Brain microvascular endothelial cell (primary cell): Measurements from ENCODE around the gene SFTPD.

Experiments
- DNase-seq: peaks from one replicate; pipeline ENCODE4 v3.0.0-alpha.2; 2020
- H3K27ac ChIP-seq: fragments of 250-450 bp; sonication (Bioruptor Pico); 2 replicates; pipeline ENCODE4 v1.5.1; 2020; ENCODE audit warnings: mild to moderate bottlenecking, moderate library complexity
- H3K27me3 ChIP-seq: fragments of 250-450 bp; sonication (Bioruptor Pico); replicated peaks from 2 replicates; pipeline ENCODE4 v1.5.1; 2020; ENCODE audit warnings: mild to moderate bottlenecking
- H3K36me3 ChIP-seq: fragments of 250-450 bp; sonication (Bioruptor Pico); replicated peaks from 2 replicates; pipeline ENCODE4 v1.5.1; 2020; ENCODE audit warnings: mild to moderate bottlenecking
- H3K4me3 ChIP-seq: 2 replicates; pipeline ENCODE4 v1.5.1; 2011; ENCODE audit warnings: low read depth, mild to moderate bottlenecking, control low read depth, low read length, moderate library complexity
- CTCF ChIP-seq: IDR thresholded peaks from 2 replicates; pipeline ENCODE4 v1.5.1; 2011; ENCODE audit warnings: low read depth, mild to moderate bottlenecking, moderate library complexity, low read length, control low read depth, inconsistent platforms; ENCODE audit errors: missing control alignments
- in situ Hi-C: cut with HindIII; loops from 2 replicates; pipeline ENCODE4 v1.10.0; 2017; ENCODE audit warnings: low sequenced_read_pairs, low pct_ligation_motif_present

The SFTPD gene

GRCh38 chr10:79942261-79943185 lies 6.4 kb downstream of the SFTPD start:
- no peak for DNase-seq
- no peak for TF ChIP-seq CTCF
- H3K27me3 ChIP-seq: no peaks in the 10 kb centered on the region
- no peak overlapping the region for H3K4me3 ChIP-seq
- no peak overlapping the region for H3K27ac ChIP-seq
- H3K36me3 ChIP-seq: no peaks in the 10 kb centered on the region
- in situ Hi-C loops: no loop called here

- DNase-seq: no peak
- H3K27me3 ChIP-seq: no peaks in the 10 kb centered on the region
- no peak overlapping the region for H3K27ac ChIP-seq
- no peak for TF ChIP-seq CTCF
- in situ Hi-C loops: no loop called here
- H3K36me3 ChIP-seq: no peaks in the 10 kb centered on the region
- H3K4me3 ChIP-seq: no peak overlapping the region
Measured at GRCh38 chr10:79941585-79942210, 7.2 kb downstream of the SFTPD start.

- DNase-seq: no peak
- no peak overlapping the region for H3K27ac ChIP-seq
- in situ Hi-C loops: no loop called here
- H3K27me3 ChIP-seq: no peaks in the 10 kb centered on the region
- no peak overlapping the region for H3K4me3 ChIP-seq
- no peaks in the 10 kb centered on the region for H3K36me3 ChIP-seq
- no peak for TF ChIP-seq CTCF
Measured at GRCh38 chr10:79941146-79941545, 7.8 kb downstream of the SFTPD start.

GRCh38 chr10:79940431-79940830 lies 8.5 kb downstream of the SFTPD start:
- DNase-seq: no peak
- no peaks in the 10 kb centered on the region for H3K36me3 ChIP-seq
- H3K27ac ChIP-seq: no peak overlapping the region
- H3K4me3 ChIP-seq: no peak overlapping the region
- in situ Hi-C loops: no loop called here
- TF ChIP-seq CTCF: no peak
- H3K27me3 ChIP-seq: no peaks in the 10 kb centered on the region

- H3K36me3 ChIP-seq: no peaks in the 10 kb centered on the region
- DNase-seq: no peak
- in situ Hi-C loops: no loop called here
- H3K4me3 ChIP-seq: no peak overlapping the region
- no peak for TF ChIP-seq CTCF
- H3K27me3 ChIP-seq: no peaks in the 10 kb centered on the region
- H3K27ac ChIP-seq: no peak overlapping the region
Measured at GRCh38 chr10:79939969-79940368, 8.9 kb downstream of the SFTPD start.
